GM23248 (cell line): ENCODE measurements around the gene ZNF579. TPM values are rescaled to one million over a fixed set of nuclear protein-coding genes. Genes with fewer than 3 reads are reported as not detected.
"Not testable (repeated sequence)": the region's sequence is repeated elsewhere in the genome, so short reads cannot be mapped to it uniquely, and the experiment has no call there.

Experiments
- DNase-seq: peaks from one replicate; pipeline ENCODE4 v3.0.0-alpha.2; 2015
- H2AFZ ChIP-seq: fragments of 200-600 bp; sonication (generic); 2 replicates; pipeline ENCODE4 v1.6.1; 2016; ENCODE audit warnings: antibody characterized with exemption
- H3F3A ChIP-seq: fragments of 200-600 bp; sonication (generic); 2 replicates; pipeline ENCODE4 v1.6.1; 2016; ENCODE audit warnings: mild to moderate bottlenecking, antibody characterized with exemption, mixed run types; ENCODE audit not compliant: insufficient read depth
- H3K27ac ChIP-seq: fragments of 200-600 bp; sonication (generic); 2 replicates; pipeline ENCODE4 v1.5.1; 2016; ENCODE audit warnings: mild to moderate bottlenecking
- H3K27me3 ChIP-seq: fragments of 200-600 bp; sonication (generic); replicated peaks from 2 replicates; pipeline ENCODE4 v1.6.1; 2016; ENCODE audit warnings: mild to moderate bottlenecking; ENCODE audit not compliant: insufficient read depth
- H3K36me3 ChIP-seq: fragments of 200-600 bp; sonication (generic); 2 replicates; pipeline ENCODE4 v1.6.1; 2016; ENCODE audit warnings: low read depth, mild to moderate bottlenecking
- H3K4me1 ChIP-seq: fragments of 200-600 bp; sonication (generic); 2 replicates; pipeline ENCODE4 v1.6.1; 2016; ENCODE audit warnings: mild to moderate bottlenecking; ENCODE audit not compliant: insufficient read depth
- H3K4me2 ChIP-seq: fragments of 200-600 bp; sonication (generic); one replicate; pipeline ENCODE4 v1.6.1; 2016; ENCODE audit warnings: mild to moderate bottlenecking; ENCODE audit not compliant: unreplicated experiment
- H3K4me3 ChIP-seq: fragments of 200-600 bp; sonication (generic); 2 replicates; pipeline ENCODE4 v1.5.1; 2016; ENCODE audit warnings: mild to moderate bottlenecking
- H3K79me2 ChIP-seq: fragments of 200-600 bp; sonication (generic); 2 replicates; pipeline ENCODE4 v1.6.1; 2016; ENCODE audit warnings: mild to moderate bottlenecking; ENCODE audit not compliant: insufficient read depth
- H3K9ac ChIP-seq: fragments of 200-600 bp; sonication (generic); 2 replicates; pipeline ENCODE4 v1.6.1; 2016; ENCODE audit warnings: mild to moderate bottlenecking
- H3K9me2 ChIP-seq: fragments of 200-600 bp; sonication (generic); 2 replicates; pipeline ENCODE4 v1.6.1; 2016; ENCODE audit warnings: mixed run types, mild to moderate bottlenecking, moderate library complexity; ENCODE audit not compliant: insufficient read depth
- H3K9me3 ChIP-seq: fragments of 200-600 bp; sonication (generic); one replicate; pipeline ENCODE4 v1.6.1; 2017; ENCODE audit warnings: low read depth
- H4K20me1 ChIP-seq: fragments of 200-600 bp; sonication (generic); 2 replicates; pipeline ENCODE4 v1.6.0; 2016; ENCODE audit not compliant: insufficient read depth
- EZH2 ChIP-seq: fragments of 200-600 bp; sonication (generic); IDR thresholded peaks from 2 replicates; pipeline ENCODE4 v1.6.1; 2018; ENCODE audit warnings: antibody characterized with exemption, mild to moderate bottlenecking; ENCODE audit not compliant: insufficient read depth, poor library complexity, severe bottlenecking
- EZH2phosphoT487 ChIP-seq: fragments of 200-600 bp; sonication (generic); IDR thresholded peaks from 2 replicates; pipeline ENCODE4 v1.6.1; 2018; ENCODE audit warnings: antibody characterized with exemption, moderate library complexity, mild to moderate bottlenecking, low read depth; ENCODE audit not compliant: insufficient read depth
- WGBS, 2 experiments: methylation state at CpG; one replicate each; pipeline ENCODE4 v1.1.6; 2015 to 2017; ENCODE audit warnings: low lambda C conversion rate in 2 of 2, low coverage in 1 of 2; ENCODE audit errors: missing lambda C conversion rate in 2 of 2; 5-methylcytosine and 5-hydroxymethylcytosine counted together
- in situ Hi-C: fragments of 300-500 bp; cut with MboI; formaldehyde crosslinking; loops from 2 replicates; pipeline ENCODE4 v1.15.0; 2020
- polyA plus RNA-seq: library from polyadenylated mRNA; unstranded; fragments of >200 nt; fragmentation: Nextera tagmentation; extraction: Ambion mirVana; gene quantifications from 2 replicates; pipeline ENCODE4 v1.2.1, GENCODE V29; 2016
- total RNA-seq: library from RNA; depleted of rRNA; stranded (reverse); fragments of >200 nt; shearing (Covaris generic); gene quantifications from 2 replicates; pipeline ENCODE4 v1.2.3, GENCODE V29; 2014

Gene ZNF579
- total and polyA plus RNA-seq, 2 experiments from 2014 or later: 1.8 to 7.9 TPM

- Histone ChIP-seq H3K4me1 (no peaks in the 10 kb centered on the region; the same call in 1 of the 2 replicates), H4K20me1 (no peaks in the 10 kb centered on the region), H3F3A (peaks cover 9% of the 10 kb centered on the region), H3K9me3 (no peaks in the 10 kb centered on the region), H3K4me2 (no peak overlapping the region), H3K4me3 (no peak overlapping the region), H3K79me2 (peaks cover 19% of the 10 kb centered on the region), H3K9me2 (no peaks in the 10 kb centered on the region), H3K27ac (no peak overlapping the region), H3K9ac (no peak overlapping the region), H3K36me3 (no peaks in the 10 kb centered on the region), H2AFZ (no peak overlapping the region), H3K27me3 (no peaks in the 10 kb centered on the region)
- no peak for TF ChIP-seq EZH2phosphoT487
- no peak for DNase-seq
- in situ Hi-C loops: no loop called here
- WGBS, 2 experiments: 95 to 98% methylated on average over 34 to 83 of the region's 83 CpGs
Measured at GRCh38 chr19:55578031-55578760, 2.5 kb downstream of the ZNF579 start.

GRCh38 chr19:55576746-55577145 is 3.9 kb downstream of the ZNF579 start:
- in situ Hi-C loops: no loop called here
- DNase-seq: no peak

GRCh38 chr19:55573929-55574328 is 6.7 kb downstream of the ZNF579 start:
- 85 to 89% methylated on average over 6 of the region's 6 CpGs for WGBS, 2 experiments
- H3F3A ChIP-seq, in situ Hi-C loops, H4K20me1 ChIP-seq, H3K9ac ChIP-seq, H3K27ac ChIP-seq, H3K4me1 ChIP-seq, H3K9me2 ChIP-seq, H3K4me3 ChIP-seq, H3K36me3 ChIP-seq, H2AFZ ChIP-seq, H3K27me3 ChIP-seq, H3K4me2 ChIP-seq, H3K79me2 ChIP-seq, H3K9me3 ChIP-seq, DNase-seq: not testable (repeated sequence)

More at GRCh38 chr19:55576746-55577145, 3.9 kb downstream of the ZNF579 start:
- H3K4me1 ChIP-seq: no peaks in the 10 kb centered on the region; the same call in 1 of the 2 replicates
- H3K9ac ChIP-seq: no peak overlapping the region
- H4K20me1 ChIP-seq: no peaks in the 10 kb centered on the region
- no peak overlapping the region for H2AFZ ChIP-seq
- 90 to 94% methylated on average over 5 of the region's 5 CpGs for WGBS, 2 experiments
- no peaks in the 10 kb centered on the region for H3K9me2 ChIP-seq
- TF ChIP-seq EZH2: no peak
- TF ChIP-seq EZH2phosphoT487: no peak
- H3K9me3 ChIP-seq: no peaks in the 10 kb centered on the region
- peaks cover 5% of the 10 kb centered on the region for H3F3A ChIP-seq
- no peaks in the 10 kb centered on the region for H3K27me3 ChIP-seq
- H3K4me3 ChIP-seq: no peak overlapping the region
- H3K27ac ChIP-seq: no peak overlapping the region
- H3K79me2 ChIP-seq: peaks cover 19% of the 10 kb centered on the region
- H3K36me3 ChIP-seq: no peaks in the 10 kb centered on the region
- no peak overlapping the region for H3K4me2 ChIP-seq

GRCh38 chr19:55569477-55569876 is 11.2 kb downstream of the ZNF579 start:
- H3K27ac ChIP-seq, H3K36me3 ChIP-seq, in situ Hi-C loops, H3K4me1 ChIP-seq, H3K79me2 ChIP-seq, H3K9ac ChIP-seq, H3K4me3 ChIP-seq, H3K4me2 ChIP-seq, H3K9me3 ChIP-seq, H3K9me2 ChIP-seq, DNase-seq, H2AFZ ChIP-seq, H3K27me3 ChIP-seq, H4K20me1 ChIP-seq, H3F3A ChIP-seq: not testable (repeated sequence)
- WGBS, 2 experiments: 51 to 67% methylated on average over 5 of the region's 5 CpGs

GRCh38 chr19:55567708-55568328 is 12.8 kb downstream of the ZNF579 start:
- Histone ChIP-seq H3K4me2 (no peak overlapping the region), H3K79me2 (no peaks in the 10 kb centered on the region), H3K9me2 (no peaks in the 10 kb centered on the region), H3K4me1 (no peaks in the 10 kb centered on the region), H3K36me3 (no peaks in the 10 kb centered on the region), H4K20me1 (no peaks in the 10 kb centered on the region), H3K9me3 (no peaks in the 10 kb centered on the region), H3K9ac (no peak overlapping the region), H3K27ac (no peak overlapping the region), H2AFZ (no peak overlapping the region), H3K4me3 (no peak overlapping the region), H3K27me3 (no peaks in the 10 kb centered on the region; the same call in 1 of the 2 replicates), H3F3A (no peaks in the 10 kb centered on the region)
- in situ Hi-C loops: no loop called here
- DNase-seq: no peak
- TF ChIP-seq EZH2phosphoT487: no peak
- no peak for TF ChIP-seq EZH2
